RPMI7951 (cell line): ENCODE data around the gene BEGAIN. TPM values are rescaled to one million over a fixed set of nuclear protein-coding genes. Genes with fewer than 3 reads are reported as not detected.
"Not testable (repeated sequence)": the region's sequence is repeated elsewhere in the genome, so short reads cannot be mapped to it uniquely, and the experiment has no call there.

Source experiments
- DNase-seq: peaks from one replicate; pipeline ENCODE4 v3.0.0-alpha.2; 2012; ENCODE audit warnings: low read depth
- total RNA-seq: library from RNA; depleted of rRNA; stranded (reverse); fragments of >200 nt; shearing (Covaris generic); gene quantifications from 2 replicates; pipeline ENCODE4 v1.2.3, GENCODE V29; 2014; rRNA removed

BEGAIN gene
- total RNA-seq, 1 experiment from 2014 or later = not detected

DNA sequence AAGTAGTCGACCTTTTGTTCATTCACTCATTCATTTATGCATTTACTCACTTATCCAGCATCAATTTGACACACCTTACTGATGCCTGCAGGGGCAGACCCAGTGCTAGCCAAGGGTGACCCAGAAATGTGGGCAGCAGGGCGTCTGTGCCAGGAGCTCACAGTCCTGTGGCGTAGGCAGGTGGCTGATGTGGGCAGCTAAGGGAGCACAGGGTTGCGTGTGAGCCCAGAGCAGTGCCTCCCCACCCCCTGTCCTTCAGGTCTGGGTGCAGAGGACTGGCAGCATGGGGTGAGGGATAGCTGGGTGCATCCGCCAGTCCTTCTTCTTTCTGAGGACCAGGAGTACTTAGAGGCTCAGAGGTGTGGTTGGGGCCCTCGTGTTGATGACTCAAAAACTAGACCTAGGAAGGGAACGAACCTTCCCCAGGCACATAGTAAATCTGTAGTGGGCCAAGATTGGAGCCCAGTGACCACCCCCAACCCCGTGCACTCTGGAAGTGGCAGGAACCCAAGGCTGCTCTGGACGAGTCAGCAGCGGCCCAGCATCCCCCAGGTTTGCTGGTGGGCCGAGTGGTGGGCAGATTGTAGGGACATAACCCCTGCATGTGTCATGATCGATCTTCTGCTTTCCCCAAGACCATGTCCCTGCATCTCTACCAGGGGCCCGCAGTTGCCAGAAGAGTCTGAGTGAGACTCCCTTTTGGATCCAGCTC, 63.9 kb downstream of the BEGAIN start:
- no peak for DNase-seq

DNA sequence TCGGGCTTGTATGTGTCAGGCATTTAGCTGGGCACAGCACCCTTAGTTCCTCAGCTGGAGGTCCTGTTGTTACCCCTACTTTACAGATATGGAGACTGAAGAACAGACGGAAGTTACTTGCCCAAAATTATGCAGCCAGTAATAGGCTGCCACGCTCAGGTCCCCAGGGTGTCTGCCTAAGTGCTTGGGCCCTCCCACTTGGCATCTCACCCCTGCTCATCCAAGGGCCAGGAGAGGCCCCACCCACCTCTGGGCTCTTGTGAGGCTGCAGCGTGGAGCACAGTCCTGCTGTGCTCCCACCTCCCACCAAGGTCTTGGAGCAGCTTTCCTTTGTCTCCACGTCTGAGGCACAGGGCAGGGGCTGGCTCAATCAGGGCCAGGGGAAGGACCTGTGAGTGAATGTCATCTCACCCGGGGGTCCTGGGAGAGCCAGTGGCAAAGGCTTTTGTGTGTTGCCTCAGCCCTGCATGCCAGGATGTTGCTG, 64.6 kb downstream of the BEGAIN start:
- no peak for DNase-seq

DNA sequence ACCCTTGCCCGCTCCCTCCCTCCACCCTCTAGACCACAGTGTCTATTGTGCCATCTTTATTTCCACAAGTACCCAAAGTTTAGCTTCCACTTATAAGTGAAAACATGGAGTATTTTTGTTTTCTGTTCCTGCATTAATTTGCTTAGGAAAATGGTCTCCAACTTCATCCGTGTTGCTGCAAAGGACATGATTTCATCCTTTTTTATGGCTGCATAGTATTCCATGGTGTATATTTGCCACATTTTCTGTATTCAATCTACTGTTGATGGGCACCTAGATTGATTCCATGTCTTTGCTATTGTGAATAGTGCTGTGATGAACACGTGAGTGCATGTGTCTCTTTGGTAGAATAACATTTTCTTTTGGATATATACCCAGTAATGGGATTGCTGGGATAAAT, 81.2 kb downstream of the BEGAIN start:
- not testable (repeated sequence) for DNase-seq

GRCh38 chr14:100504372-100505078, 82.7 kb downstream of the BEGAIN start:
- DNase-seq = peak; percentile 10

DNA sequence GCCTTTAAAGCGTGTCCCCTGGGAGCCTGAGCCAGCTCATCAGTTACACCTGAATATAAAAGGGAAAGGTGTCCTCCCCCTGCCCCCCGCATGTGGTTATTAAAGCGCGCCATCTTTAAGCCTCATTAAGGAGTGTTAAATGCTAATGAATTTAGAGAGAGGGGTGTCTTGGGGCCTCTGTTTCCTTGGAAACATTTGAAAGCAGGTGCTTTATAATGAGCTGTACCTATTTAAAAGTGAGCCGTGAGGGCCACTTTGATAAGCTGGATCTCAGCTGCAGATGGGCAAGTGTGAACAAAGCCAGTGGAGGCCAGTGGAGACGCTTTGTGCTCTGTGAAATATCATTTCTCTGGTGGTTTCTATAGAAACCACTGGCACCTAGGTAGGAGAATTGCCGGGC, 84.0 kb downstream of the BEGAIN start:
- no peak for DNase-seq

GRCh38 chr14:100502622-100503220, 84.5 kb downstream of the BEGAIN start:
- DNase-seq = no peak

- no peak for DNase-seq
Observed at GRCh38 chr14:100500128-100500527, 87.1 kb downstream of the BEGAIN start.

DNA sequence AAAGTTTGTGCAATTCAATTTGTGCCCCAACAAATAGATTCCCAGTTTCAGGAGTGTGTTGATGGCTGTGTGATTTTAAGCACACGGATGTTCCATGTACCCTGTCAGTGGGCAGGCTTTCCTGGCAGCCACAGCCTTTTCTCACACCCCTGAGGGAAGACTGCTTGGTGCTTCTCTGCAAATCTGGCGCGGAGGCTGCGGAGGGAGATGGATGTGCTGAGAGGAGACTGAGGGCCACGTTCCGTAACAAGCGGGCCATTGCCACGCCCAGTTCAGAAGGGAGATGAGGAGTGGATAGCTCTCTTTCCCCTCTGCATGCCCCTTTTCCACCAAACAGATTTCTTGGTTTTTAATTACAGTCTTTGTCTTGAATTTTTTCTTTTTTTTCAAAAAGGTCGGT, 89.1 kb downstream of the BEGAIN start:
- no peak for DNase-seq

DNA sequence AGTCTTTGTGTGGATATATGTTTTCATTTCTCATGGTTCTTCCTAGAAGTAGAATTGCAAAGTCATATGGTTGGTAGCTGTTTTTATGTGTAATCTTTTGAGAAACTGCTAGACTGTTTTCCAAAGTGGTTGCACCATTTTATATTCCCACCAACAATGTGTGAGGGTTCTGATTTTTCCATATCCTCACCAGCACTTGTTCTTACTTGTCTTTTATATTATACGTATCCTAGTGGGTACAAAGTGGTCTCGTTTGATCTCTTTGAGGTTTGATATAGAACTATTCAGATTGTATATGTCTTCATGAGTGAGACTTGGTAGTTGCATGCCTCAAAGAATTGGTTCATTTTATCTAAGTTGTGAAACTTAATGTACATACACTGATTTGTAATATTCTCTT, 91.3 kb downstream of the BEGAIN start:
- no peak for DNase-seq

GRCh38 chr14:100494645-100495044, 92.6 kb downstream of the BEGAIN start:
- DNase-seq = no peak

DNA sequence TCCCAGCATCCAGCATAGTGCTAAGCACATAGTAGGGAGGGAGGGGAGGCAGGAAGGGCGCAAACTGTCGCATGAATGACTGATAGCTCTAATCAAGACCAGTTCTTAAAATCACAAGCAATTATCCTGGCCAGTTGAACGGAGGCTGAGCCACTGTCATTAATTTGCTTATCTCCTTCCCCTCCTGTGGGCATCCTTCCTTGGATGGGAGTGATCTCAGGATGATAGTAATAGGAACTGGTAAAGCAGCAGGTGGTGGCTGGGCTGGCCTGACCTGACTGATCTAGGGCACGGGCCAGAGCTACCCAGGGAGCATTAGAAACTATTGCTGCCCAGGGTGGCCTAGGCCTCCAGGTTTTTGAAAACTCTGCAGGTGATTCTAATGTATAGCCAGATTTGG, 97.0 kb downstream of the BEGAIN start:
- no peak for DNase-seq

DNA sequence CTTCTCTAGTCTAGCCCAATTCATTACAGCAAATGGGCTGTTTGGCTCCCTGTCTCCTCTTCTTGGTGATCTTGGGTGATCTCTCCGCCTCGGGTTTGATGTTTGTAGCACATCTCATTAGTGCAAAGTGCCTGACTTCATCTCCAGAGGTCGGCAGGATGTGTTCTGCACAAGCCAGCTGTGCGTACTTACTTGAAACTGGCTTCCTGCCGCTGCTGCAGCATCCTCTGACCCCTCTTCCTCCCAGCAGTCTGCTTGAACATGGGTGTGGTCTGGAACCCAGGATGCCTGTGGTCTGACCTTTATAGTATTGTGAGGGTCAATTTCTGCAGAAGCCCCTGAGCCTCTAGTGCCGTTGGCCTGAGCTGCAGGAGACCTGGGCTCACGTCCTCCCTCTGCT, 99.2 kb downstream of the BEGAIN start:
- DNase-seq = no peak

DNA sequence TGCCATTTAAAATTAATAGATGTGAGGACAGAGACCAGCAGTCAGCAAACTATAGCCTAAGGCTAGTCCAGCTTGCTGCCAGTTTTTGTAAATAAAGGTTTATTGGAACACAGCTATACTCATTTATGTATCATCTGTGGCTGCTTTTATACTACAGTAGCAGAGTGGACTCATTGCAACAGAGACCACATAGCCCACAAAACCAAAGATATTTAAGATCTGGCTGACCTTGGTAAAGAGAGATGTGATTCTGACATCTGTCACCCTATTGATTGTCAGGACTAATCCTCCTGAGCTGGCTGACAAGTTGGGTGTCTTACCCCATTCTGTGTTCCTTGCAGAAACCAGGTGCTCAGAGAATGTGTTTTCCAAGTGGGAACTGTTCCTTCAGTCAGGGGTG, 99.9 kb downstream of the BEGAIN start:
- DNase-seq = no peak

Other genes with a start within 250 kb of the BEGAIN start
- 7.3 and 8.2 TPM in 2 replicates for gene WDR25, start 210.9 kb downstream of the BEGAIN start, total RNA-seq
- gene DLK1, start 139.5 kb upstream of the BEGAIN start, total RNA-seq = not detected in 2 replicates
- 0.72 TPM in 1 of 2 replicates, not detected in the other for gene MEG3, start 238.7 kb upstream of the BEGAIN start, total RNA-seq